ENCODE results near the gene POU2AF1.

- TF ChIP-seq CTCF (IDR thresholded peaks at IDR 0.05): no peak
- no peak for TF ChIP-seq POLR2A (IDR thresholded peaks at IDR 0.05)
These were observed 31.9 kb upstream of the POU2AF1 start for GRCh38 chr11:111410951-111411350.

All from breast epithelium (tissue), 3 donors.